Endometrial microvascular endothelial cells (primary cell): ENCODE measurements around the gene MMP10. TPM values are rescaled to one million over a fixed set of nuclear protein-coding genes. Genes with fewer than 3 reads are reported as not detected.
"Not testable (repeated sequence)": the region's sequence is repeated elsewhere in the genome, so short reads cannot be mapped to it uniquely, and the experiment has no call there.

Experiments used
- in situ Hi-C: cut with HindIII; loops from 2 replicates; pipeline ENCODE4 v1.10.0; 2017; ENCODE audit warnings: low sequenced_read_pairs, low pct_unique_long_range_greater_than_20kb; ENCODE audit errors: inconsistent ontology term
- total RNA-seq: library from RNA; depleted of rRNA; stranded (reverse); fragments of >200 nt; gene quantifications from one replicate; pipeline ENCODE4 v1.2.3, GENCODE V29; 2015; ENCODE audit errors: inconsistent ontology term

Gene MMP10
- total RNA-seq, 1 donor from 2014 or later, result 5.4 TPM

DNA sequence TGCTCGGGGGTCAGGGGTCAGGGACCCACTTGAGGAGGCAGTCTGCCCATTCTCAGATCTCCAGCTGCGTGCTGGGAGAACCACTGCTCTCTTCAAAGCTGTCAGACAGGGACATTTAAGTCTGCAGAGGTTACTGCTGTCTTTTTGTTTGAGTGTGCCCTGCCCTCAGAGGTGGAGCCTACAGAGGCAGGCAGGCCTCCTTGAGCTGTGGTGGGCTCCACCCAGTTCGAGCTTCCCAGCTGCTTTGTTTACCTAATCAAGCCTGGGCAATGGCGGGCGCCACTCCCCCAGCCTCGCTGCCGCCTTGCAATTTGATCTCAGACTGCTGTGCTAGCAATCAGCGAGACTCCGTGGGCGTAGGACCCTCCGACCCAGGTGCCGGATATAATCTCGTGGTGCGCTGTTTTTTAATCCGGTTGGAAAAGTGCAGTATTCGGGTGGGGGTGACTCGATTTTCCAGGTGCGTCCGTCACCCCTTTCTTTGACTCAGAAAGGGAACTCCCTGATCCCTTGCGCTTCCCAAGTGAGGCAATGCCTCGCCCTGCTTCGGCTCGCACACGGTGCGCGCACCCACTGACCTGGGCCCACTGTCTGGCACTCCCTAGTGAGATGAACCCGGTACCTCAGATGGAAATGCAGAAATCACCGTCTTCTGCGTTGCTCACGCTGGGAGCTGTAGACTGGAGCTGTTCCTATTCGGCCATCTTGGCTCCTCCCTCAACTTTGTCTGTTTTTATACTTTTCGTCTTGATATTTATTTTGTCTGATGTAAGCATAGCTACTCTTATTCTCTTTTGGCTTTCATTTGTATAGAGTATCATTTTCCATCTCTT lies 33.5 kb downstream of the MMP10 start:
- in situ Hi-C loops, result not testable (repeated sequence)

- in situ Hi-C loops, result no loop called here
These were observed 45.8 kb downstream of the MMP10 start for GRCh38 chr11:102734650-102735049.

GRCh38 chr11:102733232-102733875 lies 47.1 kb downstream of the MMP10 start:
- in situ Hi-C loops, result no loop called here

DNA sequence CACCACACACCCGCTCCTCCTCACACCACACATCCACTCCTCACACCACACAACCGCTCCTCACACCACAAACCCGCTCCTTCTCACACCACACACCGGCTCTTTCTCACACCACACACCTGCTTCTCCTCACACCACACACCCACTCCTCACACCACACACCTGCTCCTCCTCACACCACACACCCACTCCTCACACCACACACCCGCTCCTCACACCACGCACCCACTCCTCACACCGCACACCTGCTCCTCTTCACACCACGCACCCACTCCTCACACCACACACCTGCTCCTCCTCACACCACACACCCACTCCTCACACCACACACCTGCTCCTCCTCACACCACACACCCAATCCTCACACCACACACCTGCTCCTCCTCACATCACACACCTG lies 49.5 kb downstream of the MMP10 start:
- in situ Hi-C loops, result not testable (repeated sequence)

DNA sequence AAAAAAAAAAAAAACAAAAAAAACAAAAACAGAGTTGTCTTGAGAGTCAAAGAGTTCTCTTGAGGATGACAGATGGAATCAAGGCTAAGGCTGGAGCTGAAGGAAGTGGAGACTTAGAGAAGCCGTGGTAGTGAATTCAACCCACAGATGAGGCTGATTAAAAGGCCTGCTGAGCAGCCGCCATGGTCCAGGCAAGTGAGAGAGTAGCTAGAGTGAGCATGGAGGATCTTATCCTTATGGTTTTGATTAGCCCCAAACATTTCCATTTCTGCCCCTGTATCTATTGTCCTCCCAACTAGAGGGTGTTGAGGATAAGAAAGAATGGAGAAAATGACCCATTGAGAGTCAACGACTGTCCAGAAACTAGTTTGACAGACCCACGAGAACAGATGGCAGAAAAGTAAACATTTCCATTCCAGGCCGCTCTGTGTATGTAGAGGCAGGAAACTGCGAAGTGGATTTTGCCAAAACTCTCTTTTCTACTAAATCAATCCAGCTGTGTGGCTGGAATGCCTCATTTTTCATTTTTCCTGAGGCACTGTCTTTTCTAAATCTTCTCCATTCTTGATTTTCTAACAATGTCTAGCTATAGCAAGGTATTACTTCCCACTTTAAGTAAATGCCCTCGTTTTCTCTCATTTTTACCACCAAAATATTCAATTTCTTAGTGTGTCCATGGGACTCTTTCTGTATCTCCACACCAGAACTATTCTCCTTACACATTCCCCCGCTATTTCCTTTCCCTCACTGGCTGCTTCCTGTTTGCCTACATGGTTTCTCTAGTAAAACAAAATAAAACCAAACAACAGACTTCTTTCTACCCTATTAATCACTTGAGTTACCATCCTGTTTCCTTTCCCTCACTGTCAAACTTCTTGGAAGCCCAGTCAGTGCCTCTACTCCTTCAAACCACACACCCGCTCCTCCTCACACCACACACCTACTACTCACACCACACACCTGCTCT lies 50.3 kb downstream of the MMP10 start:
- in situ Hi-C loops, result no loop called here

GRCh38 chr11:102727890-102728289 lies 52.5 kb downstream of the MMP10 start:
- in situ Hi-C loops, result no loop called here

DNA sequence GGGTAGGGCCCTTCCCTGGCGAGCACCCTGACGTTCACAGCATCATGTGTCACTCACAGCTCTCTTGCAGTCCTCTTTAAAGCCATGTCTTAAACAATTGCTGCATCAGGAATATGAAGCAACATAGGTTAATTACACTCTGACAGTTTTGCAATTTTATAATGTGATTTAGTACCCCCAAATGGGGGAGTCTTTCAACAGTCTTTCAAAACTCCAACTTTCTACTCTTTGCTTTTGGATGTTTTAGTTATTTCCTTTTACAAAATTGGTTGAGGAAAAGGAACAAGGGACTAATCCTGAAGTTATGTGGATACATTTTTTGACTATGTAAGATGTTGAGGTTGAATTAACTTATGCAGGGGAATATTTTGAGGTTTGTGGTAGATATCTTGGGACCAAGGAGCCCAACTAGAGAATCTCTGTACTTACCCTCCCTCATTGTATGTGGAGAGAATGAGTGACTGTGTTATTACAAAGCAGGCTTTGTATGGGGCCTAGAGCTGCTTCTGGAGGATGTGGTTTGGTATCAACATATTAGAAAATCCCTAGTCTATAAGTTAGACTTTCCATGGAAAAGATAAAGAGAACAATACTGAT lies 55.4 kb downstream of the MMP10 start, which contains the start of gene MMP8:
TSS of gene MMP8 (minus strand) at position 51 of the 597 bp plus-strand sequence. CDS start 99 bp downstream, outside the sequence.
- in situ Hi-C loops, result no loop called here

DNA sequence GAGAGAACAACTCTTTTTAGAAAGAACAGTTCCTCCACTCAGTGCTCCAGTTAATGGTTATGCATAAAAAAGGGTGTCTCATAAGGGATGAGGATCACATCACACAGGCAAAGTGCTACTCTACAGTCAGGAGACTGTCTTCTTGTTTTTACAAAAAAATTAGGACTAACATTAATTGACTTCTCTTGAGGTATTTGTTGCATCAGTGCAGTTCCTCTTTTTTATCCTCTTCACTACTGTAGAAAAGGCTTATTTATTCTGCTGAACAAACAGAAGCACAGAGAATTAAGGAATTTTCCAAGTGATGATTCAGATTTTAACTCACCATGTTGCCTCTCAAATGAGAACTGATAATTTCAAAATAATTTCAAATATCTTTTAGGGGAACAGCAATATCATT lies 57.6 kb downstream of the MMP10 start:
- in situ Hi-C loops, result no loop called here

Other genes starting within 250 kb of the MMP10 start
- not detected for gene MMP7, start 249.9 kb downstream of the MMP10 start, total RNA-seq
- gene MMP20, start 155.3 kb downstream of the MMP10 start, total RNA-seq, result not detected
- not detected for gene MMP27, start 74.9 kb downstream of the MMP10 start, total RNA-seq
- not detected for gene MMP8, start 55.7 kb downstream of the MMP10 start, total RNA-seq
- gene MMP1, start 17.5 kb upstream of the MMP10 start, total RNA-seq, result 2,361 TPM
- not detected for gene MMP3, start 63.0 kb upstream of the MMP10 start, total RNA-seq
- not detected for gene MMP12, start 94.4 kb upstream of the MMP10 start, total RNA-seq
- not detected for gene MMP13, start 175.1 kb upstream of the MMP10 start, total RNA-seq